Esophagus squamous epithelium (tissue), 5 donors: ENCODE results near the gene TRAF2. TPM values are rescaled to one million over a fixed set of nuclear protein-coding genes. Genes with fewer than 3 reads are reported as not detected.
A peak's percentile ranks its signal among the peaks of the same experiment; 100 is the strongest.

Experiments used
- DNase-seq: peaks from one replicate; lab custom pipeline; 2025; lab: John Stamatoyannopoulos, UW
- H3K27ac ChIP-seq, 4 donors: fragments of 200-600 bp; sonication (generic); one replicate each; pipeline ENCODE4 v1.5.1; 2016 to 2019; ENCODE audit warnings: mild to moderate bottlenecking in 1 of 4
- H3K27me3 ChIP-seq, 4 donors: fragments of 200-600 bp; sonication (generic); 1 replicate in 3 of 4; 2 replicates in 1 of 4; pipeline versions ENCODE4 v1.5.1 to v1.6.0; 2017 to 2021; ENCODE audit warnings: antibody characterized with exemption in 1 of 4
- H3K36me3 ChIP-seq, 3 donors: fragments of 200-600 bp; sonication (generic); one replicate each; pipeline ENCODE4 v1.5.1; 2016 to 2019
- H3K4me1 ChIP-seq, 3 donors: fragments of 200-600 bp; sonication (generic); one replicate each; pipeline ENCODE4 v1.5.1; 2017 to 2019
- H3K4me3 ChIP-seq, 4 donors: fragments of 200-600 bp; sonication (generic); 1 replicate in 3 of 4; 2 replicates in 1 of 4; pipeline ENCODE4 v1.5.1; 2016 to 2019; ENCODE audit warnings: mild to moderate bottlenecking in 2 of 4, moderate library complexity in 1 of 4
- H3K9me3 ChIP-seq, 3 donors: fragments of 200-600 bp; sonication (generic); one replicate each; pipeline ENCODE4 v1.5.1; 2016 to 2019
- CTCF ChIP-seq, 6 experiments: fragments of 450-650 bp in 4 of 6; fragments of 200-600 bp in 2 of 6; sonication (generic) in 2 of 6; IDR thresholded peaks; one replicate each; pipeline ENCODE4 v1.5.1; 2016 to 2019; ENCODE audit warnings: antibody characterized with exemption in 6 of 6, mild to moderate bottlenecking in 4 of 6, moderate library complexity in 4 of 6
- POLR2A ChIP-seq, 4 donors: fragments of 450-650 bp; IDR thresholded peaks; one replicate each; pipeline ENCODE4 v1.6.1; 2017; ENCODE audit warnings: antibody characterized with exemption in 4 of 4, mild to moderate bottlenecking in 4 of 4, moderate library complexity in 3 of 4
- WGBS, 2 donors: methylation state at CpG; one replicate each; pipeline ENCODE4 v1.1.5; 2018; 5-methylcytosine and 5-hydroxymethylcytosine counted together
- intact Hi-C: fragments of 100-400 bp; cut with DNase I; formaldehyde crosslinking; loops from one replicate; pipeline ENCODE4 v1.15.0; 2022
- total RNA-seq, 4 donors: library from RNA; depleted of rRNA; stranded (reverse); fragments of >200 nt; gene quantifications; one replicate each; pipeline ENCODE4 v1.1.0, GENCODE V29; 2016
- donor health status: DM: yes; HTN: yes; CAD: no.

The TRAF2 gene
- total RNA-seq, 4 donors from 2014 or later, result 8.0 to 20.9 (median 13.2) TPM

DNA sequence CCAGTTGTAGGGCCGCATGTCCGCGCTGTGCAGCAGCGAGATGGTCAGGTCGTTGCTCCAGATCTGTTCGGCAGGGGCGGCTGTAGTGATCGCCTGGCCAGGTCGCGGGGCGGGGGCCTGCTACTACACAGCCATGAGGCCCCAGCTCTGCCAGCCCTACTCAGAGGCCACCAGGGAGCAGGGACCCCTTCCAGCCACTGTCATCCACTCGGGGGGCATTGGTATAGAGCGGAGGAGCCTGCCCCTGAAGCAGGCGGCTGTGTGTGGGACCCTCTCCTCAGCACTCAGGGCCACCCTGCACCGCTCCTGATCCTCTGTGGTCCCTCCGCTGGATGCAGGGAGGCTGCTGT, 56.5 kb downstream of the TRAF2 start:
- Histone ChIP-seq H3K27me3 (no peaks in the 10 kb centered on the region), H3K4me1 (peaks cover 16 to 44% (median 18%) of the 10 kb centered on the region in 3 donors), H3K4me3 (peak overlapping the region; percentile 75 to 94 (median 87)), H3K36me3 (peaks cover 24 to 54% (median 31%) of the 10 kb centered on the region in 3 donors), H3K27ac (peak overlapping the region; percentile 90 to 98 (median 96)), H3K9me3 (no peaks in the 10 kb centered on the region)
- no peak for DNase-seq
- intact Hi-C loops, result loop anchor here (5.0 to 10.0 kb wide), 2 partner anchors 84 to 88 kb away; partner anchors contain the start of genes ABCA2 and MAMDC4
- no peak for TF ChIP-seq POLR2A (IDR thresholded peaks at IDR 0.05)
- no peak for TF ChIP-seq CTCF (IDR thresholded peaks at IDR 0.05)
- 95% methylated on average over 4 of the region's 16 CpGs; no CpG with 5 or more reads in 1 of the 2 donors for WGBS, 2 donors

DNA sequence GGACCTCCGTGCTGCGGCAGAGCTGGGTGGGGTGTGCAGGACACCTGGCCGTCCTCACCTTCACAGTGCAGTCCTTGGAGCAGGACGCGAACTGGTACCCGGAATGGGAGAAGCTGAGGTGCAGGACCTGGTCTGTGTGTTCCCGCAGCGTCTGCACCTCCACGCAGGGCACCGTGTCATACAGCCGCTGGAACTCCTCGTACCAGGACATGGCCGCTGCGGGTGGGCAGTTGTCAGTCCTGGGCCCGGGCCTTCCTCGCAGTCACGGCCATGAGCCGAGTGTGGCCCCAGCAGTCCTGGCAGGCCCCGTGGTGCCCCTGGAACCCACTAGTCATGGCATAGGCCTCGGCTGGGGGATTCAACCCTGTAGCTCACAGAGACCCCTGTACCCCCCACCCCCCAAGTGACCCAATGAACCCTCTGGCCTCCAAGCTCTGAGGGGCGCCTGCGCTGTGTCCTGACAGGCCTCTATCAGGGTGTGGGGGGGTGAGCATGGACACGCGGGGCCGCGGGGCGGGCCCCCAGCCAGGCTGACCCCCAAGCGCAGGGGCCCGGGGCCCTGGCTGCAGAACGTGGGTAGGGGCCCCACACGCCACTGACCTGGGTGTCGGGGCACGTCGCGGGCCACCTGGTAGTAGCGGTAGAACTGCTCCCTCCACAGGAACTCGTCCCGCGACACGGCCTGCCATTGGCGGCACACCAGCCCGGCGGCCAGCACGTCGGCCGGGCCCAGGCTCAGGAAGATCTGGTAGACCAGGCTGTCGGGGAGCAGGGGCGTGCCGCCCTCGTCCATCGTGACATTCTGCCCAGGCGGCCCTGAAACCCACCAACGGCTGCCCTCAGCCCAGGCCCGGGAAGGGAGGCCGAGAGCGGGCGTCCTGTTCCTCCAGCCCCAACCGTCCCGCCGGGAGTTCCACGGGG, 57.2 kb downstream of the TRAF2 start:
- WGBS, 2 donors, result 0% methylated on average over 14 of the region's 61 CpGs; no CpG with 5 or more reads in 1 of the 2 donors
- Histone ChIP-seq H3K4me3 (peak overlapping the region; percentile 75 to 94 (median 87)), H3K27ac (peak overlapping the region; percentile 90 to 98 (median 96)), H3K4me1 (peaks cover 17 to 51% (median 24%) of the 10 kb centered on the region in 3 donors), H3K36me3 (peaks cover 24 to 47% (median 31%) of the 10 kb centered on the region in 3 donors), H3K9me3 (no peaks in the 10 kb centered on the region), H3K27me3 (no peaks in the 10 kb centered on the region)
- no peak for DNase-seq
- intact Hi-C loops, result loop anchor here (5.0 to 10.0 kb wide), 2 partner anchors 84 to 89 kb away; partner anchors contain the start of genes ABCA2 and MAMDC4
- no peak for TF ChIP-seq CTCF (IDR thresholded peaks at IDR 0.05)
- TF ChIP-seq POLR2A (IDR thresholded peaks at IDR 0.05), result no peak

- Histone ChIP-seq H3K27me3 (no peaks in the 10 kb centered on the region), H3K27ac (peak overlapping the region; percentile 90 to 98 (median 96)), H3K4me1 (peaks cover 21 to 57% (median 28%) of the 10 kb centered on the region in 3 donors), H3K4me3 (peak overlapping the region; percentile 75 to 94 (median 87)), H3K36me3 (peaks cover 24 to 41% (median 31%) of the 10 kb centered on the region in 3 donors), H3K9me3 (no peaks in the 10 kb centered on the region)
- DNase-seq, result no peak
- intact Hi-C loops, result loop anchor here (5.0 to 10.0 kb wide), 2 partner anchors 83 to 89 kb away; partner anchors contain the start of genes ABCA2 and MAMDC4
- no peak for TF ChIP-seq POLR2A (IDR thresholded peaks at IDR 0.05)
- WGBS, 2 donors, result 0% methylated on average over 4 of the region's 45 CpGs; no CpG with 5 or more reads in 1 of the 2 donors
Observed at GRCh38 chr9:136944212-136944518, 57.8 kb downstream of the TRAF2 start.

- Histone ChIP-seq H3K27me3 (no peaks in the 10 kb centered on the region), H3K4me1 (peaks cover 25 to 62% (median 33%) of the 10 kb centered on the region in 3 donors), H3K36me3 (peaks cover 24 to 35% (median 30%) of the 10 kb centered on the region in 3 donors), H3K27ac (peak within 1 kb of the TSS; percentile 90 to 98 (median 96)), H3K4me3 (peak within 1 kb of the TSS; percentile 75 to 94 (median 87)), H3K9me3 (no peaks in the 10 kb centered on the region)
- intact Hi-C loops, result loop anchor here (5.0 to 10.0 kb wide), 2 partner anchors 83 to 90 kb away; partner anchors contain the start of genes ABCA2 and MAMDC4
- TF ChIP-seq CTCF (IDR thresholded peaks at IDR 0.05), result peak; percentile 98 to 100 (median 100)
- peak in 3 of 4 donors; percentile 51 to 81 (median 74) for TF ChIP-seq POLR2A (IDR thresholded peaks at IDR 0.05)
- peak; percentile 60 for DNase-seq
- WGBS, 2 donors, result 11 to 26% methylated on average over 6 to 11 of the region's 74 CpGs
Observed at GRCh38 chr9:136944519-136945332, 58.4 kb downstream of the TRAF2 start, which contains the start of the genes C8G and FBXW5. Gene C8G (plus strand): TSS chr9:136945243. CDS start chr9:136945321, 78 bp downstream. Gene FBXW5 (minus strand): TSS chr9:136944738. CDS start chr9:136944083, 655 bp downstream.
